Activated CD4-positive, alpha-beta T cell treated with anti-CD3 and anti-CD28 coated beads, Interleukin-2, amount 50 U/mL, for 1 hour (primary cell): ENCODE measurements around the gene CHN1.

Source experiments
- DNase-seq: peaks from one replicate; pipeline ENCODE4 v3.0.0-alpha.2; 2020

Gene CHN1

GRCh38 chr2:174859563-174860169 lies 145.5 kb downstream of the CHN1 start:
- no peak for DNase-seq

- DNase-seq = no peak
Observed at GRCh38 chr2:174858745-174859144, 146.4 kb downstream of the CHN1 start.

- DNase-seq = no peak
Observed at GRCh38 chr2:174856447-174856846, 148.7 kb downstream of the CHN1 start.

GRCh38 chr2:174846941-174847938 lies 157.9 kb downstream of the CHN1 start:
- DNase-seq = no peak

GRCh38 chr2:174846218-174846617 lies 159.0 kb downstream of the CHN1 start:
- no peak for DNase-seq

GRCh38 chr2:174844295-174844708 lies 160.9 kb downstream of the CHN1 start:
- DNase-seq = no peak

GRCh38 chr2:174842496-174842895 lies 162.7 kb downstream of the CHN1 start:
- no peak for DNase-seq

- no peak for DNase-seq
Observed at GRCh38 chr2:174841936-174842335, 163.2 kb downstream of the CHN1 start.

- no peak for DNase-seq
Observed at GRCh38 chr2:174841350-174841749, 163.8 kb downstream of the CHN1 start.

GRCh38 chr2:174840436-174840835 lies 164.7 kb downstream of the CHN1 start:
- no peak for DNase-seq

- no peak for DNase-seq
Observed at GRCh38 chr2:174839662-174840061, 165.5 kb downstream of the CHN1 start.

- DNase-seq = no peak
Observed at GRCh38 chr2:174836995-174837390, 168.2 kb downstream of the CHN1 start.

GRCh38 chr2:174836377-174836994 lies 168.7 kb downstream of the CHN1 start:
- no peak for DNase-seq

- DNase-seq = no peak
Observed at GRCh38 chr2:174835797-174836255, 169.4 kb downstream of the CHN1 start.

GRCh38 chr2:174833737-174834136 lies 171.4 kb downstream of the CHN1 start:
- no peak for DNase-seq

GRCh38 chr2:174830561-174830960 lies 174.6 kb downstream of the CHN1 start:
- no peak for DNase-seq

GRCh38 chr2:174829550-174829949 lies 175.6 kb downstream of the CHN1 start:
- DNase-seq = no peak

GRCh38 chr2:174827371-174828369 lies 177.5 kb downstream of the CHN1 start:
- no peak for DNase-seq

GRCh38 chr2:174826051-174826450 lies 179.1 kb downstream of the CHN1 start:
- no peak for DNase-seq

- no peak for DNase-seq
Observed at GRCh38 chr2:174824068-174824467, 181.1 kb downstream of the CHN1 start.

GRCh38 chr2:174821628-174822027 lies 183.6 kb downstream of the CHN1 start:
- no peak for DNase-seq

GRCh38 chr2:174820361-174820760 lies 184.8 kb downstream of the CHN1 start:
- no peak for DNase-seq
